IMR-90 (cell line): ENCODE measurements around the gene MACROD1.

Experiments used
- BHLHE40 ChIP-seq: fragments of 150-350 bp; IDR thresholded peaks from 2 replicates; pipeline ENCODE4 v1.6.1; 2016; ENCODE audit warnings: mild to moderate bottlenecking, low read depth, low read length
- ELK1 ChIP-seq: fragments of 150-350 bp; IDR thresholded peaks from 2 replicates; pipeline ENCODE4 v1.6.1; 2016; ENCODE audit warnings: low read depth, mild to moderate bottlenecking, low read length, moderate library complexity, borderline replicate concordance
- FOS ChIP-seq: fragments of 150-350 bp; IDR thresholded peaks from 2 replicates; pipeline ENCODE4 v1.6.1; 2016; ENCODE audit warnings: low read depth, low read length
- MAFK ChIP-seq: IDR thresholded peaks from 2 replicates; pipeline ENCODE4 v1.6.1; 2012; ENCODE audit warnings: low read depth, low read length, improper control_type of control experiment
- MAZ ChIP-seq: IDR thresholded peaks from 2 replicates; pipeline ENCODE4 v1.6.1; 2012; ENCODE audit warnings: low read depth, mild to moderate bottlenecking, low read length, improper control_type of control experiment, moderate library complexity, borderline replicate concordance
- MXI1 ChIP-seq: IDR thresholded peaks from 2 replicates; pipeline ENCODE4 v1.6.1; 2012; ENCODE audit warnings: low read depth, mild to moderate bottlenecking, low read length, moderate library complexity, borderline replicate concordance
- POLR2A ChIP-seq: IDR thresholded peaks from 2 replicates; pipeline ENCODE4 v1.6.1; 2012; ENCODE audit warnings: mild to moderate bottlenecking, low read depth, low read length
- RAD21 ChIP-seq: IDR thresholded peaks from 2 replicates; pipeline ENCODE4 v1.6.1; 2012; ENCODE audit warnings: low read length, improper control_type of control experiment
- RCOR1 ChIP-seq: IDR thresholded peaks from 2 replicates; pipeline ENCODE4 v1.6.1; 2012; ENCODE audit warnings: mild to moderate bottlenecking, low read length, improper control_type of control experiment; ENCODE audit not compliant: insufficient replicate concordance
- SMC3 ChIP-seq: fragments of 150-350 bp; IDR thresholded peaks from 2 replicates; pipeline ENCODE4 v1.6.1; 2016; ENCODE audit warnings: low read depth, mild to moderate bottlenecking, antibody characterized with exemption, low read length, moderate library complexity
- TF ChIP-seq, protein P1 (sequence below): conservative IDR thresholded peaks from 2 replicates; pipeline ENCODE4 v1.5.1; 2012; ENCODE audit warnings: mild to moderate bottlenecking, low read depth, low read length, improper control_type of control experiment

- TF ChIP-seq, protein P1, sequence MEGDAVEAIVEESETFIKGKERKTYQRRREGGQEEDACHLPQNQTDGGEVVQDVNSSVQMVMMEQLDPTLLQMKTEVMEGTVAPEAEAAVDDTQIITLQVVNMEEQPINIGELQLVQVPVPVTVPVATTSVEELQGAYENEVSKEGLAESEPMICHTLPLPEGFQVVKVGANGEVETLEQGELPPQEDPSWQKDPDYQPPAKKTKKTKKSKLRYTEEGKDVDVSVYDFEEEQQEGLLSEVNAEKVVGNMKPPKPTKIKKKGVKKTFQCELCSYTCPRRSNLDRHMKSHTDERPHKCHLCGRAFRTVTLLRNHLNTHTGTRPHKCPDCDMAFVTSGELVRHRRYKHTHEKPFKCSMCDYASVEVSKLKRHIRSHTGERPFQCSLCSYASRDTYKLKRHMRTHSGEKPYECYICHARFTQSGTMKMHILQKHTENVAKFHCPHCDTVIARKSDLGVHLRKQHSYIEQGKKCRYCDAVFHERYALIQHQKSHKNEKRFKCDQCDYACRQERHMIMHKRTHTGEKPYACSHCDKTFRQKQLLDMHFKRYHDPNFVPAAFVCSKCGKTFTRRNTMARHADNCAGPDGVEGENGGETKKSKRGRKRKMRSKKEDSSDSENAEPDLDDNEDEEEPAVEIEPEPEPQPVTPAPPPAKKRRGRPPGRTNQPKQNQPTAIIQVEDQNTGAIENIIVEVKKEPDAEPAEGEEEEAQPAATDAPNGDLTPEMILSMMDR: no peak
- TF ChIP-seq RCOR1 (no peak), MAFK (no peak), POLR2A (no peak), RAD21 (no peak), ELK1 (no peak), BHLHE40 (no peak), SMC3 (no peak), MAZ (no peak), FOS (no peak), MXI1 (no peak)
These were observed 98.5 kb downstream of the MACROD1 start for GRCh38 chr11:64067230-64067993.
